AG09319 (cell line): ENCODE data around the gene UPK1B.
"Not testable (repeated sequence)": the region's sequence is repeated elsewhere in the genome, so short reads cannot be mapped to it uniquely, and the experiment has no call there.

ENCODE experiments used
- DNase-seq: peaks from one replicate; pipeline ENCODE4 v3.0.0-alpha.2; 2010; ENCODE audit warnings: low read depth; ENCODE audit errors: extremely low read depth
- CTCF ChIP-seq: IDR thresholded peaks from 2 replicates; pipeline ENCODE4 v1.5.1; 2011; ENCODE audit warnings: low read depth, mild to moderate bottlenecking, inconsistent platforms, low read length, moderate library complexity

UPK1B gene

GRCh38 chr3:119237299-119237698 lies 63.9 kb downstream of the UPK1B start:
- no peak for DNase-seq
- TF ChIP-seq CTCF = no peak

- no peak for TF ChIP-seq CTCF
- DNase-seq = no peak
These were observed 65.0 kb downstream of the UPK1B start for GRCh38 chr3:119238363-119238762.

- no peak for DNase-seq
- no peak for TF ChIP-seq CTCF
These were observed 65.9 kb downstream of the UPK1B start for GRCh38 chr3:119239206-119239820.

- DNase-seq = no peak
- TF ChIP-seq CTCF = no peak
These were observed 66.7 kb downstream of the UPK1B start for GRCh38 chr3:119240101-119240590.

- TF ChIP-seq CTCF = no peak
These were observed 67.4 kb downstream of the UPK1B start, which contains the start of gene B4GALT4 for GRCh38 chr3:119240591-119241434. TSS of gene B4GALT4 (minus strand) at chr3:119240878. CDS start at chr3:119230099, 10,779 bp downstream.

GRCh38 chr3:119242387-119243057 lies 69.1 kb downstream of the UPK1B start:
- not testable (repeated sequence) for DNase-seq

More at GRCh38 chr3:119240591-119241434, 67.4 kb downstream of the UPK1B start, which contains the start of gene B4GALT4:
- peak; percentile 69 for DNase-seq

- DNase-seq = not testable (repeated sequence)
These were observed 69.7 kb downstream of the UPK1B start for GRCh38 chr3:119243058-119243529.

GRCh38 chr3:119243712-119244111 lies 70.3 kb downstream of the UPK1B start:
- TF ChIP-seq CTCF = no peak
- no peak for DNase-seq
